ENCODE data around the gene TEX19. TPM values are rescaled to one million over a fixed set of nuclear protein-coding genes. Genes with fewer than 3 reads are reported as not detected.

Gene TEX19
- total RNA-seq, 2 donors from 2014 or later: 0.46 to 0.48 TPM

- Histone ChIP-seq H3K36me3 (ENCODE audit: control insufficient read depth, insufficient read depth, low read length) (no peaks in the 10 kb centered on the region), H3K4me1 (ENCODE audit: control insufficient read depth, insufficient read depth, low read length) (no peaks in the 10 kb centered on the region), H3K9ac (ENCODE audit: extremely low read depth, low read length, poor library complexity, severe bottlenecking) (no peak overlapping the region), H3K27me3 (ENCODE audit: control insufficient read depth, insufficient read depth, low read length, poor library complexity, severe bottlenecking) (no peaks in the 10 kb centered on the region), H3K9me3 (ENCODE audit: control insufficient read depth, low read length) (no peaks in the 10 kb centered on the region), H3K4me3 (ENCODE audit: low read length) (no peak overlapping the region), H3K27ac (ENCODE audit: low read depth, low read length) (no peak overlapping the region)
- Mint-ChIP-seq H3K4me1 (peaks cover 11% of the 10 kb centered on the region), H3K27ac (no peak overlapping the region), H3K4me3 (no peak overlapping the region), H3K36me3 (ENCODE audit: low read depth) (no peaks in the 10 kb centered on the region), H3K9me3 (no peaks in the 10 kb centered on the region), H3K27me3 (ENCODE audit: insufficient read depth) (no peaks in the 10 kb centered on the region)
- WGBS, 2 experiments (ENCODE audit: insufficient coverage in 1 of 2, insufficient read length in 1 of 2): 87 to 89% methylated on average over 10 to 11 of the region's 11 CpGs
- TF ChIP-seq, protein P1, sequence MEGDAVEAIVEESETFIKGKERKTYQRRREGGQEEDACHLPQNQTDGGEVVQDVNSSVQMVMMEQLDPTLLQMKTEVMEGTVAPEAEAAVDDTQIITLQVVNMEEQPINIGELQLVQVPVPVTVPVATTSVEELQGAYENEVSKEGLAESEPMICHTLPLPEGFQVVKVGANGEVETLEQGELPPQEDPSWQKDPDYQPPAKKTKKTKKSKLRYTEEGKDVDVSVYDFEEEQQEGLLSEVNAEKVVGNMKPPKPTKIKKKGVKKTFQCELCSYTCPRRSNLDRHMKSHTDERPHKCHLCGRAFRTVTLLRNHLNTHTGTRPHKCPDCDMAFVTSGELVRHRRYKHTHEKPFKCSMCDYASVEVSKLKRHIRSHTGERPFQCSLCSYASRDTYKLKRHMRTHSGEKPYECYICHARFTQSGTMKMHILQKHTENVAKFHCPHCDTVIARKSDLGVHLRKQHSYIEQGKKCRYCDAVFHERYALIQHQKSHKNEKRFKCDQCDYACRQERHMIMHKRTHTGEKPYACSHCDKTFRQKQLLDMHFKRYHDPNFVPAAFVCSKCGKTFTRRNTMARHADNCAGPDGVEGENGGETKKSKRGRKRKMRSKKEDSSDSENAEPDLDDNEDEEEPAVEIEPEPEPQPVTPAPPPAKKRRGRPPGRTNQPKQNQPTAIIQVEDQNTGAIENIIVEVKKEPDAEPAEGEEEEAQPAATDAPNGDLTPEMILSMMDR (conservative IDR thresholded peaks at IDR 0.05): no peak
- DNase-seq: no peak
Measured at GRCh38 chr17:82348866-82349265, 10.2 kb upstream of the TEX19 start.

- no peaks in the 10 kb centered on the region for H3K27me3 Mint-ChIP-seq (ENCODE audit: insufficient read depth)
- no peak overlapping the region for H3K4me3 Mint-ChIP-seq
- TF ChIP-seq, protein P1 (conservative IDR thresholded peaks at IDR 0.05): no peak
- no peaks in the 10 kb centered on the region for H3K27me3 ChIP-seq (ENCODE audit: control insufficient read depth, insufficient read depth, low read length, poor library complexity, severe bottlenecking)
- no peaks in the 10 kb centered on the region for H3K9me3 ChIP-seq (ENCODE audit: control insufficient read depth, low read length)
- no peak overlapping the region for H3K4me3 ChIP-seq (ENCODE audit: low read length)
- no peaks in the 10 kb centered on the region for H3K4me1 ChIP-seq (ENCODE audit: control insufficient read depth, insufficient read depth, low read length)
- H3K27ac ChIP-seq (ENCODE audit: low read depth, low read length): no peak overlapping the region
- H3K36me3 ChIP-seq (ENCODE audit: control insufficient read depth, insufficient read depth, low read length): no peaks in the 10 kb centered on the region
- no peaks in the 10 kb centered on the region for H3K36me3 Mint-ChIP-seq (ENCODE audit: low read depth)
- H3K27ac Mint-ChIP-seq: no peak overlapping the region
- no peaks in the 10 kb centered on the region for H3K9me3 Mint-ChIP-seq
- H3K4me1 Mint-ChIP-seq: peaks cover 11% of the 10 kb centered on the region
- no peak overlapping the region for H3K9ac ChIP-seq (ENCODE audit: extremely low read depth, low read length, poor library complexity, severe bottlenecking)
- peak; percentile 42 for DNase-seq
- 81 to 83% methylated on average over 8 to 11 of the region's 11 CpGs for WGBS, 2 experiments (ENCODE audit: insufficient coverage in 1 of 2, insufficient read length in 1 of 2)
Measured at GRCh38 chr17:82349287-82349701, 9.8 kb upstream of the TEX19 start.

DNA sequence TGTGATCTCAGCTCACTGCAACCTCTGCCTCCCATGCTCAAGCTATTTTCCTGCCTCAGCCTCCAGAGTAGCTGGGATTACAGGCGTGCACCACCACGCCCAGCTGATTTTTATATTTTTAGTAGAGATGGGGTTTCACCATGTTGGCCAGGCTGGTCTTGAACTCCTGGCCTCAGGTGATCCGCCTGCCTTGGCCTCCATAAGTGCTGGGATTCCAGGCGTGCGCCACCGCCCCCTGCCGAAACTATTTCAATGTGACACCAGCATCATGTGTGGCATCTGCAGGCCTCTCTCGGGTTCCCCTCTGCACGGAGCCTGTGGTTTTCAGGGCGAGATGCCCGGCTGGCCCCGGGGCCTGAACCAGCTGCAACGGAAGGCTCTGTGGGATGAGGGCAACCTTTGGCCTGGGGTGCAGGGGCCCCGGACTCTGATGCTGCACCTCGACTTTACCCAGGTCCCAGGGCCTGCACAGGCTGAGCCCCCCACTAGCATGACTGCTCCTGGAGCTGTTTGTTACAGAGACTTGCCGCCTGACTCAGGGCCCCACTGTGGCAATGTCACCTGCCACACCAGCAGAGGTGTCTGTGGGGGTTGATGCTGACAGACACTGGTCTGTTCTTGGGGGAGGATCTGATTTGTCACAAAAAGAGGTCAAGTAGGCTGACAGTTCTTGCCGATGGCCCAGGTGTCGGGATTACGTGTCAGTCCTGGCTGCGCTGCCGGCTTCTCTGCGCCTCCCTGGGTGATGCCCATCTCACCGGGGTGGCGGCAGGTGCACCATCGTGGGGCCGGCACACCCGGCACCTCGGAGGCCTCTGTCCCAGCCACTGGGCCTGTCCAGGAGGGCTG is 8.6 kb upstream of the TEX19 start:
- Histone ChIP-seq H3K36me3 (ENCODE audit: control insufficient read depth, insufficient read depth, low read length) (no peaks in the 10 kb centered on the region), H3K9me3 (ENCODE audit: control insufficient read depth, low read length) (no peaks in the 10 kb centered on the region), H3K27me3 (ENCODE audit: control insufficient read depth, insufficient read depth, low read length, poor library complexity, severe bottlenecking) (no peaks in the 10 kb centered on the region), H3K9ac (ENCODE audit: extremely low read depth, low read length, poor library complexity, severe bottlenecking) (no peak overlapping the region), H3K27ac (ENCODE audit: low read depth, low read length) (no peak overlapping the region), H3K4me3 (ENCODE audit: low read length) (no peak overlapping the region), H3K4me1 (ENCODE audit: control insufficient read depth, insufficient read depth, low read length) (no peaks in the 10 kb centered on the region)
- WGBS, 2 experiments (ENCODE audit: insufficient coverage in 1 of 2, insufficient read length in 1 of 2): 93 to 96% methylated on average over 26 to 28 of the region's 28 CpGs
- H3K9me3 Mint-ChIP-seq: no peaks in the 10 kb centered on the region
- H3K27me3 Mint-ChIP-seq (ENCODE audit: insufficient read depth): peaks cover 5% of the 10 kb centered on the region
- peak; percentile 79 for DNase-seq
- H3K27ac Mint-ChIP-seq: no peak overlapping the region
- TF ChIP-seq, protein P1 (conservative IDR thresholded peaks at IDR 0.05): peak; percentile 27
- no peak overlapping the region for H3K4me3 Mint-ChIP-seq
- peaks cover 11% of the 10 kb centered on the region for H3K4me1 Mint-ChIP-seq
- H3K36me3 Mint-ChIP-seq (ENCODE audit: low read depth): no peaks in the 10 kb centered on the region
